Spleen (tissue), 7 donors: ENCODE measurements around the gene JAG1.

Experiments
- CTCF ChIP-seq, 11 experiments: fragments of 200-600 bp in 7 of 11; fragments of 450-650 bp in 4 of 11; sonication (generic) in 4 of 11; IDR thresholded peaks in 8 of 11; conservative IDR thresholded peaks in 3 of 11; 1 replicate in 7 of 11; 2 replicates in 4 of 11; pipeline versions ENCODE4 v1.4.0 to v1.8.0; 2016 to 2021; ENCODE audit warnings: antibody characterized with exemption in 11 of 11, inconsistent platforms in 4 of 11, mild to moderate bottlenecking in 1 of 11
- POLR2A ChIP-seq, 3 donors: fragments of 450-650 bp; IDR thresholded peaks; one replicate each; pipeline ENCODE4 v1.5.1; 2017; ENCODE audit warnings: antibody characterized with exemption in 3 of 3, mild to moderate bottlenecking in 1 of 3
- POLR2AphosphoS5 ChIP-seq, 3 donors: sonication (generic); formaldehyde crosslinking; IDR thresholded peaks; one replicate each; pipeline ENCODE4 v1.5.1; 2017; ENCODE audit warnings: antibody characterized with exemption in 3 of 3
- donor health status: DM: no; HTN: no; CAD: no; lungs with moderate emphysema.
- donor health status: DM: no; HTN: no; CAD: no.
- donor health status: DM: no; HTN: no; CAD: no.

GRCh38 chr20:10625641-10626040 is 48.2 kb downstream of the JAG1 start:
- TF ChIP-seq CTCF (IDR thresholded peaks at IDR 0.05 in 8 of 11, conservative IDR thresholded peaks at IDR 0.05 in 3 of 11): no peak
- no peak for TF ChIP-seq POLR2AphosphoS5 (IDR thresholded peaks at IDR 0.05)
- TF ChIP-seq POLR2A (IDR thresholded peaks at IDR 0.05): no peak
